ENCODE measurements around the gene HPS4. TPM values are rescaled to one million over a fixed set of nuclear protein-coding genes. Genes with fewer than 3 reads are reported as not detected.

The HPS4 gene
- total RNA-seq, 1 experiment from 2014 or later = 48.1 TPM

- no peak for TF ChIP-seq ZNF281 (CRISPR knock-in tag; IDR thresholded peaks at IDR 0.05)
- TF ChIP-seq ZNF512 (CRISPR knock-in tag; IDR thresholded peaks at IDR 0.05; ENCODE audit: borderline replicate concordance) = no peak
- no peak for TF ChIP-seq ZNF317 (CRISPR knock-in tag; IDR thresholded peaks at IDR 0.05; ENCODE audit: borderline replicate concordance, low read depth)
- no peak for TF ChIP-seq ATF1 (CRISPR knock-in tag; IDR thresholded peaks at IDR 0.05)
- no peak for TF ChIP-seq ZMAT4 (CRISPR knock-in tag; IDR thresholded peaks at IDR 0.05)
- TF ChIP-seq USF2 (CRISPR knock-in tag; IDR thresholded peaks at IDR 0.05) = no peak
- TF ChIP-seq ATF3 (CRISPR knock-in tag; conservative IDR thresholded peaks at IDR 0.05) = no peak
- TF ChIP-seq FOXJ3 (CRISPR knock-in tag; IDR thresholded peaks at IDR 0.05; ENCODE audit: borderline replicate concordance) = no peak
These were observed 17.4 kb downstream of the HPS4 start (continued) for GRCh38 chr22:26466196-26466595.

- ChIA-PET CTCF (no interaction called here), POLR2A (no interaction called here)
- Mint-ChIP-seq H3K9me3 (no peaks in the 10 kb centered on the region), H3K36me3 (peaks cover 65% of the 10 kb centered on the region), H3K27ac (no peak overlapping the region), H3K4me3 (no peak overlapping the region), H3K27me3 (ENCODE audit: low read depth) (no peaks in the 10 kb centered on the region), H3K4me1 (peaks cover 4% of the 10 kb centered on the region; the same call in 1 of the 2 replicates)
- no peak for DNase-seq (ENCODE audit: low spot score)
- ATAC-seq = no peak
- TF ChIP-seq ARID4B (CRISPR knock-in tag; IDR thresholded peaks at IDR 0.05; ENCODE audit: borderline replicate concordance) (no peak), TP53 (CRISPR knock-in tag; IDR thresholded peaks at IDR 0.05) (no peak), ATF6 (CRISPR knock-in tag; IDR thresholded peaks at IDR 0.05) (no peak), TEAD4 (CRISPR knock-in tag; IDR thresholded peaks at IDR 0.05) (no peak), ZNF671 (CRISPR knock-in tag; IDR thresholded peaks at IDR 0.05) (no peak), NR2C2 (CRISPR knock-in tag; IDR thresholded peaks at IDR 0.05) (no peak), ZNF425 (CRISPR knock-in tag; conservative IDR thresholded peaks at IDR 0.05) (no peak), ZNF396 (CRISPR knock-in tag; IDR thresholded peaks at IDR 0.05; ENCODE audit: borderline replicate concordance) (no peak), HMGXB4 (CRISPR knock-in tag; IDR thresholded peaks at IDR 0.05) (no peak), ATF1 (CRISPR knock-in tag; IDR thresholded peaks at IDR 0.05) (no peak), RORB (CRISPR knock-in tag; IDR thresholded peaks at IDR 0.05) (no peak), SP1 (CRISPR knock-in tag; conservative IDR thresholded peaks at IDR 0.05) (no peak)
These were observed 19.3 kb downstream of the HPS4 start for GRCh38 chr22:26464312-26464711.

All from WTC11 (cell line).